ENCODE measurements around the gene GARNL3.

GARNL3 gene

GRCh38 chr9:127313042-127313560, 48.5 kb downstream of the GARNL3 start:
- no peak for DNase-seq (ENCODE audit: low read depth)

GRCh38 chr9:127314911-127315310, 50.3 kb downstream of the GARNL3 start:
- DNase-seq (ENCODE audit: low read depth), result no peak

GRCh38 chr9:127316586-127317323, 52.2 kb downstream of the GARNL3 start:
- DNase-seq (ENCODE audit: low read depth), result no peak

GRCh38 chr9:127318651-127319167, 54.1 kb downstream of the GARNL3 start:
- no peak for DNase-seq (ENCODE audit: low read depth)

- no peak for DNase-seq (ENCODE audit: low read depth)
Measured at GRCh38 chr9:127319366-127320114, 55.0 kb downstream of the GARNL3 start.

GRCh38 chr9:127320115-127320378, 55.5 kb downstream of the GARNL3 start:
- DNase-seq (ENCODE audit: low read depth), result no peak

- DNase-seq (ENCODE audit: low read depth), result no peak
Measured at GRCh38 chr9:127323393-127323792, 58.8 kb downstream of the GARNL3 start.

GRCh38 chr9:127330501-127330900, 65.9 kb downstream of the GARNL3 start:
- no peak for DNase-seq (ENCODE audit: low read depth)

- DNase-seq (ENCODE audit: low read depth), result no peak
Measured at GRCh38 chr9:127333221-127334064, 68.9 kb downstream of the GARNL3 start.

- no peak for DNase-seq (ENCODE audit: low read depth)
Measured at GRCh38 chr9:127334725-127335124, 70.2 kb downstream of the GARNL3 start.

- DNase-seq (ENCODE audit: low read depth), result no peak
Measured at GRCh38 chr9:127336086-127336485, 71.5 kb downstream of the GARNL3 start.

GRCh38 chr9:127336506-127337352, 72.2 kb downstream of the GARNL3 start:
- no peak for DNase-seq (ENCODE audit: low read depth)

GRCh38 chr9:127340721-127341120, 76.1 kb downstream of the GARNL3 start:
- DNase-seq (ENCODE audit: low read depth), result no peak

- no peak for DNase-seq (ENCODE audit: low read depth)
Measured at GRCh38 chr9:127341152-127341551, 76.6 kb downstream of the GARNL3 start.

- no peak for DNase-seq (ENCODE audit: low read depth)
Measured at GRCh38 chr9:127344368-127345000, 79.9 kb downstream of the GARNL3 start.

GRCh38 chr9:127345566-127345965, 81.0 kb downstream of the GARNL3 start:
- no peak for DNase-seq (ENCODE audit: low read depth)

GRCh38 chr9:127346584-127346983, 82.0 kb downstream of the GARNL3 start:
- DNase-seq (ENCODE audit: low read depth), result no peak

GRCh38 chr9:127347831-127348776, 83.5 kb downstream of the GARNL3 start:
- no peak for DNase-seq (ENCODE audit: low read depth)

GRCh38 chr9:127349483-127350113, 85.0 kb downstream of the GARNL3 start:
- no peak for DNase-seq (ENCODE audit: low read depth)
